GM21423 (cell line): ENCODE measurements around the gene PNPLA7.
"Not testable (repeated sequence)": the region's sequence is repeated elsewhere in the genome, so short reads cannot be mapped to it uniquely, and the experiment has no call there.

Experiments used
- ATAC-seq: cut with Tn5 transposase; IDR thresholded peaks from one replicate; pipeline ENCODE4 v1.9.1; 2021; ENCODE audit warnings: mild to moderate bottlenecking, moderate library complexity; ENCODE audit not compliant: unreplicated experiment

PNPLA7 gene

GRCh38 chr9:137516144-137516917 lies 33.9 kb downstream of the PNPLA7 start:
- no peak for ATAC-seq

- ATAC-seq, result no peak
Observed at GRCh38 chr9:137515338-137515724, 34.9 kb downstream of the PNPLA7 start.

- no peak for ATAC-seq
Observed at GRCh38 chr9:137514691-137515337, 35.4 kb downstream of the PNPLA7 start.

- ATAC-seq, result not testable (repeated sequence)
Observed at GRCh38 chr9:137513801-137514570, 36.2 kb downstream of the PNPLA7 start.

DNA sequence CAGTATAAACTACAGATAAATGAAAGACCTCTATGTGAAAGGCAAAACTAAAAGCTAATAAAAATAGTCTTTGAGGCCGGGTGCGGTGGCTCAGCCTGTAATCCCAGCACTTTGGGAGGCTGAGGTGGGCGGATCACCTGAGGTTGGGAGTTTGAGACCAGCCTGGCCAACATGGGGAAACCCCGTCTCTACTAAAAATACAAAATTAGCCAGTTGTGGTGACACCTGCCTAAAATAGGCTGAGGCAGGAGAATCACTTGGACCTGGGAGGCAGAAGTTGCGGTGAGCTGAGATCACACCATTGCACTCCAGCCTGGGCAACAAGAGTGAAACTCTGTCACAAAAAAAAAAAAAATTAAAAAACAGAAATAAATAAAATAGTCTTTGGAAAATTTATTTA lies 37.1 kb downstream of the PNPLA7 start:
- not testable (repeated sequence) for ATAC-seq

- no peak for ATAC-seq
Observed at GRCh38 chr9:137511758-137512463, 38.3 kb downstream of the PNPLA7 start.

- ATAC-seq, result not testable (repeated sequence)
Observed at GRCh38 chr9:137511126-137511525, 39.1 kb downstream of the PNPLA7 start.

- no peak for ATAC-seq
Observed at GRCh38 chr9:137509198-137509597, 41.0 kb downstream of the PNPLA7 start.

DNA sequence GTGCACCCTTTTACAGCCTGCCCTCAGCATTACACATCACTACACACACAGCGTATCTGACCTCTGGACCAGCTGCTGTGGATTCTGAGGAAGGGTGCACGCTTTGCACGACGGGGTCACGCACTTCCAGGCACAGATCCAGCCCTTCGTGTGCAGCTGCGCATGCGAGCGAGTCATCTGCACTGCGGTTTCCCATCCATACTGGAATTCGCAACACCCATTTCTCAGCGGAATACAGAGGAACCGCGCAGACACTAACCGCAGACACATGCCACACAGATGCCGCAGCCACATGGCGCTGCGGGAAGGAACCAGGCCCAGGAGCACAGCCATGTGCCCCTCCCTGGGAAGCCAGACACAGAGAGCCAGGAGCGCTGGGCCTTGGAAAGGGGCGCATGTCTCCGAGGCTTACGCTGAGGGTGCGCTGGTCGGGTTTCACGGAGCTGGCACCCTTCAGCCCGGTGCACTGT lies 43.5 kb downstream of the PNPLA7 start:
- ATAC-seq, result no peak

DNA sequence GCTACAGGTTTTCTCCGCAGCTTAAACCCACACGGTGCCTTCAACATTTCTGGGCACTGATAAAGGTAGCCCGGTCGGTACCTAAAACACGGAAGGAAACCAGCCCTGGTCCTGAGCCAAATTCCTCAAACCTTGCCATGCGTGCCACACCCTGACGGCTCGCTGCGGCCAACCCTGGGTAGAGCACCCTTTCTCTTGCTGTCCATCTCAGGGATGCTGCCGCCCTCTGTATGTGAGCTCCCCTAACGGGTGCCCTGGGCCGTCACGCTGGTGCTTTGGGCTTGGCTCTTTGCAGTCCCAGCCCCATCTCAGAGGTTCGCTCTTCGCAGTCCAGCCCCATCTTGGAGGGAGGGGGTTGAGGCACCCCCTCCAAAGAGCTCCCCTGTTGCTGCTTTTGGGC lies 43.9 kb downstream of the PNPLA7 start:
- ATAC-seq, result no peak

GRCh38 chr9:137505421-137506140 lies 44.6 kb downstream of the PNPLA7 start:
- ATAC-seq, result no peak

DNA sequence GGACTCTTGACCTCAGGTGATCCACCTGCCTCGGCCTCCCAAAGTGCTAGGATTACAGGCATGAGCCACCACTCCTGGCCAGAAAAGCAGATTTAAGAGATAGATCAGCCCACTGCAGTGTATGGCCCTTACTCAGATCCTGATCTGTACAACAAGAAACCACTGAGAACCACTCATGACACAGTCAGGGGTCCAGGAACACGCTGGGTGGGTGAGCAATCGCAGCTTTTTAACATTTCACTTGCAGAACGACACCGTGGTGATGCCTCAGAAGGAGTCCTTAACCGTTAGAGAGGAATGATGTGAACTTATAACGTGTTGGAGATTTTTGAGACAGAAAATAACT lies 45.8 kb downstream of the PNPLA7 start:
- ATAC-seq, result no peak

DNA sequence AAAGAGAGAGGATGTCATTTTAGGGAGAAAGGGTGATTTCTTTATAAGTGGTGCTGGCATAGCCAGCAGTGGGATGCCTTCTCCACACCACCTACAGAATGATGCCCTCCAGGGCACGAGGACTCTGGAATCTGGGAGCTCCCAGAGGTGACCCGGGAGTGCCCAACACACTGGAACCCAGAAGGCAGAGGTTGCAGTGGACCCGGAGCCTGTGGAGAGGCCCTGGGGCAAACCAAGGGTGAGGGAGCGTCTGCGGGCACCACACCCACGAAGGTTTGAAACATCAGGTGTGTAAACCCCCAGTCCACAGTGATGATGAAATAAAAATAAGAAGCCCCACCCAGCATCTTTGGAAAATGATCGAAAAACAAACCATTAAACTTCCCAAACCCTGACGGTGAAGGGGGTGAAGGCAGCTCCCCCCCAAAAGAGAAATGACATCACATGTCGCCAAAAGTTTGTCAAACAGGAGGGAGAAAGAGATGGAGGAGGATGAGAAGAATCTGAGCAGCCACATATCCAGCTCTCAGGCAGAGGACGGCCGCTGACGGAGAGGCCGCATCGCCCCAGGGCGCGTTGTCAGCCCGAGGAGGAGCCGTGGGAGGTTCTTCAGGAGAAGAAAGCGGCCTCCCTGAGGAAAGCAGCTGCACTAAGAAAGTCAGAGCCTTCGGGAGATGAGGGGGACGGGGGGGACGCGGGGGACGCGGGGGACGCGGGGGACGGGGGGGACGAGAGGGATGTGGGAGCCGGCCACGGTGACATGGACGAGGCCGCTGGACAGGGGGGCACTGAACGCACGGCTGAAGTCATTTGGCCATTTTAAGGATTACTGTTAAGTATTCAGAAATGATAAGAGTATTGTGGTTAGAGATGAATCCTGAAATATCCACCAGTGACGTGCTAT lies 47.9 kb downstream of the PNPLA7 start:
- no peak for ATAC-seq

GRCh38 chr9:137501457-137501856 lies 48.7 kb downstream of the PNPLA7 start:
- no peak for ATAC-seq

DNA sequence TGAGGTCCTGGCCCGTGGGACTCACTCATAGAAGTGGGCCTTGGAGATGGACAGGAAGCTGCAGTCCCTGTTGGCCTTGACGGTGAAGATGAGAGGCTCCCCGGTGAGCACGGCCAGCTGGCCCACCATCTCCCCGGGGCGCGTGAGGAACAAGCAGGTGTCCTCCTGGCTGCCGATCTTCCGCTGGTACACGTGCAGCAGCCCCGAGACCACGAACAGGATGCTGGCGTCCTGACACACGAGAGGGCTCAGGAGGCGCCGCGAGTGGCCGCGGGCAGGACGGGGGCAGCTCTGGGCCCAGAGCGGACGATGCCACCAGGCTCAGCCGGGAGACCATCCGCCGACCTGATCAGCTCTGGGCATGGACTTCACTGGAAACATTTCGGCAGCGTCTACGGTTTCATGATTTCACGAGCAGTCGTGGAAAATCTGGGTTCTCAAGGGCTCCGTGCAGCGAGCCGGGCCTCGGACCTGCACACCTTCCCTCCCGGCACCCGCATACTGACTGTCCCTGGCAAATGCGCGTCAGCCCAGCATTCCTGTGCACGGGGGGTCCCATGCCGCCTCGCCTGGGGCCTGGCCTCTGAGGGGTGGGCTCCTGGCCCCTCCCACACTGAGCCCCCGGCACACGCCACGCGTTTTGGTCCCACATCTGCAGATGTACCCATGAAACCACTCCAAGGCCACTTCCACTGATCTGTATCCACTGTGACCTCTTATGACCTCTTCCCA lies 49.4 kb downstream of the PNPLA7 start:
- no peak for ATAC-seq

GRCh38 chr9:137499858-137500661 lies 50.1 kb downstream of the PNPLA7 start:
- ATAC-seq, result no peak

DNA sequence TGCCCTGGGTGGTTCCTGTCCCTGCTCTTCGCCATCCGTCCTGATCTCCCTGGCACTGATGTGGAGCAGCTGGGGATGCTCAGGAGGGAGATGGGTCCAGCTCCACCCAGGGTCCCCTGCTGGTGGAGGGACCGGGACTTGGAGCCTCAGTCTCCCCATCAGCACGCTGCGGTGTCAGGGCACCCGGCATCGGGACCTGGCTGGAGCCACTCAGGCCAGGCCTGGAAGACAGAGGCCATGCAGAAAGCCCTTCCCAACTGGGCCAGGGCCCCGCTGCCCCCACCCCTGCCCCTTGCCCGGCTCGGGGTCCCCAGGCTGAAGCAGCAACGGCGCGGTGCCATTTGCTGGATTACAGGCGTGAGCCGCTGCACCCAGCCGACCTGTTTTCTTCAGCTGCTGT lies 50.8 kb downstream of the PNPLA7 start:
- ATAC-seq, result no peak

DNA sequence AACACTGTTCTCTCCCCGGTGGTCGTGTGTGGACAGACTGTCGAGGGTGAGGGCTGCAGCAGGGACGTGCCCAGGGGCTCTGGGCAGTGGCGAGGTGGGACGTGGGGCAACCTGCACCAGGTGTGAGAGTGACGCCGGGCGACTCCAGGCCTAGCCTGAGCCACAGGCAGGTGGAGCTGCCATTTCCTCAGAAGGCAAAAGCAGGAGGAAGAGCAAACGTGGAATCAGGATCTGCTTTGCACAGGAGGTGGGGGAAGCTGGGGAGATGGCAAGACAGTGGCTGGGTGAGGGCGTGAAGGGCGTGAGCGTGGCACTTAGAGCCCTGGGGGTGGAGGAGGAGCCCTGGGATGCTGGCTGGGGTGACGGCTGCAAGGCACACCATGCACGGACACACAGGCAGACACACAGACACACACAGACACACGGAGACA lies 51.5 kb downstream of the PNPLA7 start:
- no peak for ATAC-seq
